NCI-H1694 (cell line): ENCODE measurements around the gene CRYGN.

Source experiments
- DNase-seq: peaks from one replicate; lab custom pipeline; 2025; lab: John Stamatoyannopoulos, UW

The CRYGN gene

DNA sequence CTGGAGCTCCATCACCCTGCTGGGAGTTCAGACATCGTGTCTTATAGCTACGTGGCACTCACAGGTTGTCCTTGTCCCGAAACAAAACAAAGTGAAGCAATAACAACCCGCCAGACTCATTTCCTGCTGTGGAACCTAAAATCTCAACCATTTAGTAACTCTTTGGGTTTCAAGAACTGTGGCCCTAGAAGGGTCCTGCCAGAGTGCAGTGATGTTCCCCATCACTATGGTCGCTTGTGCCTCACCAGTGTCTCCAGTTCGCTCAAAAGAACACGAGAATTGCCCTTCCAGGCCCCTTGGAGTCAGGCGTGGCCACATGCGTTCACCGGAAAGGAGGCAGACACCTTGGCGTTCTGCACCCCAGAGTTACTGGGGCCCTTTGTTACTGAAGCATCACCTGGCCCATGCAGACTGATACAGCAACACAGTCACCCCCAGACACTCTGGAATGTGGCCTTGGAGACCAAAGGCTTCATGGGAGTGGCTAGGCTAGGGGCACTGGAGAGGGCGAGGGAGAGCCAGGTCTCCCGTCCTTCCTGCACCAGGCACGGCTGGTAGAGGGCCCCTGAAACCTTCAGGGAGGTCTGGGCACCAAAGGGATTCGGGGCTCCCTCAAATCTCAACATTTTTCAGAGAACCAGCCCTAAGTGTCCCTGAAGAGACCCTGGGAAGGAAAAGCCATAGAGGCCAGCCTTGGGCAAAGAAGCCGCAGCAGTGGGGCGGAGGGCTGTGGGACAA is 908 bp downstream of the CRYGN start:
- DNase-seq = no peak

DNA sequence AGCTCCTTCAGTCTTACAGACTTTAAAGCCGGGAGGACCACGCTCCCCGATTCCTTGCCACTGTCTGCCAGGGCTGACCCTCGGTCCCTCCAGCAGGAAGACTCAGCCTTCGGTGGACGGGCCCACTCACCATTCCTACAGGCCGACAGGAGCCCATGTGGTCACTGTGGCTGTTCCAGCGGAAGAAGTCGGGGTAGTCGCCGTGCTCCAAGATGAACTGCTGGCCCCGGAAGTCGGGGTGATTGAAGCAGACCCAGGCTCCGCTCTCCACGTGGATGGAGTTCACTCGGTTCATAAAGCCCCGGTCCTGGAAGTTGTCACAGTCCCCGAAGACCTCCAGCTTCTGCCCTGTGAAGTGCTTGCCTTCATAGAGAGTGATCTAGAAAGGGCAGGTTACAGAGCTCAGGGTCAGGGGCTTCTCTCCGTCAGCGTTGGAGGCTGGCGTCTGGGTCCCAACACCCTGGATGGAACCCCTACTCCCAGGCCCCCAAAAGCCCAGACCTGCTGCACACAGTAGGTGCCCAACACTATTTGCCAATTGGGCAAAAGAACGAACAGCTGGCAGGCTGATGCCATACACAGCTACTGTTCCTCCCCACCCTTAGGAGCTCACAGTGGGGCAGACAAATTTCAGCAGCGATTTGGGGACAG is 1.9 kb downstream of the CRYGN start:
- no peak for DNase-seq

DNA sequence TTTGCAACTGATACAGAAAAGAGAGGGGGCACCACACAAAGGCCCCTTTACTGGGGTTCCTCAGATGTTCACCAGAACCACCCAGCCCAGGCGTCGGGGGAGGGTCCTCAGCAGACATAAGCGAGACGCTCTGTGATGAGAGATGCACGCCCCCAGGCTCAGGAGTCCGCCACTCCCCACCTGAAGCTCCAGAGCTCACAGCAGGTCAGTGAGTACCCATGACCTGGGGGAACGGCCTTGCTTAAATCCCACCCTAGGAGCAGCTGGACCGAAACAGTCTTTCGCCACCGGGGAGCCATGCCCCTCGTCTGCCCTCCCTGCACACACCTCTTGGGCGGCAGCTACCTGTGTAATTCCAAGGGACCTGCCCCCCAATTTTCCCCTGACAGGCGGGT is 2.8 kb downstream of the CRYGN start:
- no peak for DNase-seq

DNA sequence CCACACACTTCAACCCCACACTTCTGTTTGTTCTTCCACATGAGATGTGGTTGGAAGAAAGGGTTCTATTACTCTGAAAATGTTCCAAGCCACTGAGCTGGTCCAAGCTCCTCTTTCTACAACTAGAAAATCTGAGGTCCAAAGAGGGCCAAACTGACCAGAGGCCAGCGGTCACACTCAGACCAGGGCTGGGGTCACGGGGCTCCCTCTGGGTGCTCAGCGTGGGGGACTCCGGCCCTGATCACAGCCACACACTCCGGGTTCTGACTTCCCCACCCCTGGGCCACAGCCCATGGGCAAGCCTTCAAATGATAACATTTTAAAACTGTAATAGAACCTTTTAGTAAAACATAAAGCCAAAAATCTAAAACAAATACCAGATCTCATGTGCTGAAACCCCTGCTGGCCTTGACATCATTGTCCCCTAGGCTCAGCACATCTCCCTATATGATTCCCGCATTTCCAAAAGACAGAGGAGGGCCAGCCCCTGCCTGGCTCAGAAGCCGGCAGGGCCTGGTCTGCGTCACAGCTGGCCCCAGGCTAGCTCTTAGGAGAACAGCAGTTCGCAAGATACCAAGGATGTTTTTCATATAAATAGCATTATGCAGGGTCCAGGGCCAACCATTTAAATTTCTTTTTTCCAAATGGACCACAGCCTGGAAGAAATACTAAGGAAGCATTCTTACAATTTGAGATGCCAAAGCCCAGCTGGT is 3.3 kb downstream of the CRYGN start:
- no peak for DNase-seq

DNA sequence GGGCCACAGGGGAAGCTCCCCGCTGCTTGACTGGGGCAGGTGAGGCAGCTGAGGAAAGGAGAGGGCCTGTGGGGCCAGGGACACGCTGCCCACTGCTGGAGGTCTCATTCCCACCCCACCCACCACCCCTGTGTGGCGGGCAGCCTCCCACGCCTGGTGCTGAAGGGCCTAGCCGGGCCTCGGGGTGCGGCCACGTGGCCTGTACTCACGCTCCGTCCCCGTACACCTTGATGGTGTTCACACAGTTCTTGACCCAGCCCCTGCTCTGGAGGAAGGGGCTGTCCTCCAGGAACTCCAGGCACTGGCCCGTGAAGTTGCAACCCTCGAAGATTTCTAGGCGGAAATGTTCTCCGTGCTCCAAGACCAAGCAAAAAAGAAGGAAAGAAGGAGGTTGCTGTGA is 4.0 kb downstream of the CRYGN start:
- no peak for DNase-seq

DNA sequence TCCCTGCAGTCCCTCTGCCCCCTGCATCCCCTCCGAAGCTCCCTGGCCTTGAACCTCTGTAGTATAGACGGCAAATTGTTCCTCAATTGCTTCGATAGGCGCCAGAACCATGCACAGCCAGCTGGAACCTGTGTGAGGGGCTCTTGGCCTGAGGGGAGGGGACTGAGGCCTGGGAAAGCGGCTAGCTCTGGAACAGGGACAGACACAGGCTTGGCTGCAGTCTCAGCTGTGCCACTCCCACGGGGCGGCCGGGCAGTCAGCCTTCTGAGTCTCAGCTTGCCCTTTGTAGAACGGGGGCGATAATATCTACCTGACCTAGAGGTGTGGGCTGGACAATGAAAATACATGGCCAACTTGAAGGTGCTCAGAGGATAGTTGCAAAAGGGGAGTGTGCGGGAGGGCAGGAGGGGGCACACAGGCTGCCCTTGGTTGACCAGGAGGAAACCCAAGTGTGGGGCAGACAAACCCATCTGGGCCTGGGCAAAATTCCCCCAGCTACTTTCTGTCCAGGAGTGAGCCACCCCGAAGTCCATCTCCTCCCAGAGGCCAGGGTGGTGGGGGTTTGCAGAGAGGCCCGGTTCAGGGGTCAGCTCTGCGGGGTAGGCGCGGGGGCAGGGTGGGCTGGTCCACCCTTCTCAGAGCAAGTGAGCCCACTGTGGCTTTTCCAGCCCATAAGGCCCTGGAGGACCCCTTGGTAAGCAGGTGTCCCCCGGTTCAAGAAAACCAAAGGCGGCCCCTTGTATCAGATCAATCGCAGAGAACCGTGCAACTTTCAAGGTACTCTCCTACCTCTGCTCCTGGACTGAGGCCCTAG is 4.6 kb downstream of the CRYGN start:
- DNase-seq = no peak

DNA sequence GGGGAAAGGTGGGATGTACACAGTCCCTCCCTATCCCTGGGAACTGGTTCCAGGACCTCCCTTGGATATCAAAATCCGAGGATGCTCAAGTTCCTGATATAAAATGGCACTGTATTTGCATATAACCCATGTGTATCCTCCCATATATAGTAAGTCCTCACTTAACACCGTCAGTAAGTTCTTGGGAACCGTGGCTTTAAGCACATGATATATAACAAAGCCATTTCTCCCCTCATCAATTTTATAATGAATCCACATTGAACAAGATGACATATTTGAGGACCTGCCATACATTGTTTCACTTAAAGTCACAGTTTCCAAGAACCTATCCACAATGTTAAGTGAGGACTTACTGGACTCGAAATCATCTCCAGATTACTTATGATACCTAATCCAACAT is 5.4 kb downstream of the CRYGN start:
- no peak for DNase-seq

DNA sequence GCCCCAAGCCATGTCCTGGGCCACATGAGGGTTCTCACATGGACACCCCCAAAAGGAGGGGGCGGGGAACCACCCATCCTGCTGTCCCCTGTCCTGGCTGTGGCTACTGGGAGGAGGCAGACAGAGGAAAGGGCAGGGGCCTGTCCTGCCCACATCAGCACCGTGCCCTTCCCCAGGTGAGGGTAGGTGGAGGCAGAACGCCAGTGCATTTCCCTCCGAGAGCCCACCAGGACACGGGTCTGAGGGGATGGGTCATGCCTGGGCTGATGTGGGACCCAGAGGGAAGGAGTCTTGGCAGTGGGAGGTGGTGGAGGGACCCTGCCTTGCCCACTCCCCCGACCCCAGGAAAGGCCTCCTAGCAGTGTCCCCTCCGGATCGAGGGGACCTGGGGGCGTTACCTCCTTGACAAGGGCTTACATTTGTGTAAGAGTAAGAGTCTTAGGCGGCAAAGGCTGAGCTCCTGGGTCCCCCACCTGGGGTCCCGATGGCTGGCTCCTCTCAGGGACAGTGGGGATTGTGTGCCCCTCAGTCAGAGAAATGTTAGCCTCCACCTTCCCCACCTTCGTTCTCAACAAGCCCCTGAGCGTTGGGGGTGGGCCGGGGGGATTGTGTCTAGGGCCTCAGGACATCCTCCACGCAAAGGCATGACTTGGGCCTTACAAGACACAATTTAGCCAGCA is 6.1 kb downstream of the CRYGN start:
- DNase-seq = no peak

DNA sequence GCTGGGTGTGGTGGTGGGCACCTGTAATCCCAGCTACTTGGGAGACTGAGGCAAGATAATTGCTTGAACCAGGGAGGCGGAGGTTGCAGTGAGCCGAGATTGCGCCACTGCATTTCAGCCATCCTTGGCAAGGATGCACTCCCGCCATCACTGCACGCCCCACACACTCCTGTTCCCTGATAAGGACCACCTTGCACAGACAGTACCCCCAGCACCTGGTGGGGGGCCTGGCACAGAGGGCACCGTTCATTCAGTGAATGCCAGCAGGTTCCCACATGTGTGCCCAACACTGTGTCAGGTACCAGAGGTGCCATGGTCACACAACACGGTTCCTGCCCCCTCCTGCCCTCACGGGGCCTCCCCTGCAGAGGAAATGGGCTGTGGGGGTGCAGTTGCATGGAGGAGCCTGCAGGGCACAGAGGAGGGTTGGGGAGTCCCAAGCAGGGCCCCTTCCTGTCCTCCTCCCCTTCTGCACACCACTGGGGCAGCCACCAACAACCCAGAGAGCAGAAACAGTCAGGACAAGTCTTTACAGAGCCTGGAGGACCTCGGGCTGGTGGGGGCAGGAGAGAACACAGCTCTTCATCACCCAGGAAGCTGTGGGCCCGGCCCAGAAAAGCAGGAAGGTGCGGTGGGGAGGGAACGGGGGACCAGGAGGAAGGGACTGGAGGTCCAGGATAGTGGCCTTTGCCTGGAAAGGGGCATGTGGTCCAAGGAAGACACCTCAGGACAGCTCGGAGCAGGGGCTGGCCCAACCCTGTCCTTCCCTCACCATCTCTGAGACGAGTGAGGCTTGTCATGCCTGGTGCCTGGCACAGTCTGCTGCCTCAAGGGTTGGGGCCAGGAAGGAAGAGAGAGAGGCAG is 7.1 kb downstream of the CRYGN start:
- DNase-seq = no peak

DNA sequence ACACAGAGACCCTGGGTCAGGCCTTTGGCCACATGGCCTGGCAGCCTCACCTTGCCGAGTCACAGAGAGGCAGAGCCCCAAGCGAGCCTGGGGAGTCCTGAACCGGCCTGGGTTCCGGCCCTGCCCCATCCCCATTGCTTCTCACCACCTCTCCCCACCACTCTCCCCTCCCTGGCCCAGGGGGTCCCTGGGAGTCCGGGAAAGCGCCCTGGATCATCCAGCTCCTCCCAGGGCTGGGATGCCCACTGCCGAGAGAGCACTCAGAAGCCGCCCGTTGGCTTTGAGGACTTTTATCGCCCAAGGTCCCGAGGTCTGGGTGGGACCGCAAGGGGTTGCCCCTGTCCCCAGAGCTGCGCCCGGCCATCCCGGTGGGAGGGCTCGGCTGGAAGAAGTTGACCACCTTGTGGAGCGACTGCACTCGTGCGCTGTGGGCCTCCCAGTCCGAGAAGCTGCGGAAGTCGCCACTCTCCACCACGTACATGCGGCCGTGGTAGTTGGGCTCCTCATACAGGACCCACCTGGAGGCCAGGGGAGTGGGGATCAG is 8.1 kb downstream of the CRYGN start:
- DNase-seq = no peak

DNA sequence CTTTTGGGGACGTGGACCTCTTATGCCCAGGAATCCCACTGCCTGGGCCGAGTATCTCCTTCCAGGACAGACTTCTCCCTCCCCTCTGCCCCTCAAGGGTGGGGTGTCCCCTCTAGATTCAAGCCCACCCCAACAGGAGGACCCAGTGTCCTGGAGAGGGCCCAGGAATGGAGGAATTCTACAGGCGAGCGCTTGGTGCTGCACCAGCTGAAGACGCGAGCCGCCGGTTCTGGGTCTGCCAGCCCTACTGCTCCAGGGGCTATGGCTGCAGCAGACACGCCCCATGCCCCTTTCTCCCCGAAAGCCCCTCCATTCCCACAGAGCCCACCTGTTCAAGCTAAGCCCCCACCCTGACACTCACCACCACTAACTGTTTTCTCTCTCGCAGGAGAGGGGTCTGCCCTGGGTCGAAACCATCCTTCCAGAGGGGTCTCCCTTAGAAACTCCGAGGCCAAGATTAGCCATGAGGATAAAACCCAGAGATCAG is 8.6 kb downstream of the CRYGN start:
- DNase-seq = no peak

DNA sequence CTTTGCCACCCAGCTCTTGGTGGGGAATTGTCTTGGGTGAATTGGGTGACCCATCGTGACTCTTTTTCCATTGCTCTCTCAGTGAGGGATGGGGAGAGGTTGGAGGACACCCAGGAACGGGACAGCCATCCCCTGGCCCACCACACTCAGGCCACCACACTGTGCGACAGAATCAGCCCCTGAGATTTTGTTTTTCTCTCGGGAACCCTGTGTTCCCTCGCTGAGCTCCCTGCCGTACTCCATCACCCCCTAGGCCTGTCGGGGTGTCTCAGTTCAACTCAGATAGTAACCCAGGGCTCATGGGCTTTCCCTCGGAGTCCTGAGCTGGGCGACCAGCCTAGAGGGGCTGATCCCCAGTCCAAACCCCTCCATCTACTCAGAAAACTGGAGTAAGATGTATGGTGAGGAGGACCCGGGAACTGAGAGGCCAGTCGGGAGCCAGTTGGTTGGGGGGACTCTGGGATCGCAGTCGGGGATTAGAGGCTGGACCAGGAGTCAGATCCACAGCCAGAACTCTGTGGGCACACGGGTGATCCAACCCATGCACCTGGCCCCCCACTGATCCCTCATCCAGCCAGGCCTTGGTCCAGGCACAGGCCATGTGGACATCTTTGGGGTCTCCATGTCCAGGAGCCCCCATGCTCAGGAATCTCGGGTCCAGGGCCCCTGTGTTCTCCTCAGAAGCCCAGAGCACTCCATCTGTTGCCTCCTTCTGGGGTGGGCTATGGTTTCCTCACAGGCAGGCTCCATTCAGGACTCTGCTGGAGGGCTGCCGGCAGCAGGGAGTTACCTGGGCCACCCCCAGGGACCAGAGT is 9.3 kb downstream of the CRYGN start:
- no peak for DNase-seq

DNA sequence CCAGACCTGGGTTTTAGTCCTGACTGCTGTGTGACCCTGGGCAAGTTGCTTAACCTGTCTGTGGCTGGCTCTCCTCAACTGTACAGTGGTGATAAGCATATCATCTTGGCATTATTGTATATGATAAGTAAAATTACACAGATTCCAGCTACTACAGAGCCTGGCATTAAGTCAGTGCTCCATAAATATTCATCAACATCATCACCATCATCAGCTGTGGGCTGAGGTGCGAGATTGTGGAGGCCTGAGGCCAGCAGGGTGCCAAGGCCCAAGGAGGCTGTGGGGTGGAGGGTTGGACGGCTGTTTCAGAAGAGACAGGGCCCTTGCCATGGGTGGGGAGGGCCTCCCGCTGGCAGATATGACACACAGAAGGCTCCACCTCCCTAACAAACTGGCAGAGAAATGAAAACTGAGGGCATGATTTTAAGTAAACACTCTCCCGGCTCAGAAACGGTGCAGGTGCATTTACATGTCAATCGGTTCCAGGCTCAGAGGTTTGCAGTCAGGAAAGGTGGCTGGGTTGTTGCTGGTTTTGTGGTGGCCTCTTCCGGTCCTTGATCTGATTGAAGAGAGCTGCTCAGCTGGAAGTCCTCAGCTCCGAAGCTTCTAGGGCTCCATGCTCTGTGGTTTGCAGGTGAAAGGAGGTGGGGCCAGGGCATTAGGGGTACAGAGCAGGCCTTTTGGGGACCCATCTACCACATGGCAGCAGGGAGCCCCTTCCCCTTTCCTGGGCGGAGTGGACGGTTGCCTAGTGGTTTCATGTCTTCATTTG is 10.2 kb downstream of the CRYGN start:
- no peak for DNase-seq

DNA sequence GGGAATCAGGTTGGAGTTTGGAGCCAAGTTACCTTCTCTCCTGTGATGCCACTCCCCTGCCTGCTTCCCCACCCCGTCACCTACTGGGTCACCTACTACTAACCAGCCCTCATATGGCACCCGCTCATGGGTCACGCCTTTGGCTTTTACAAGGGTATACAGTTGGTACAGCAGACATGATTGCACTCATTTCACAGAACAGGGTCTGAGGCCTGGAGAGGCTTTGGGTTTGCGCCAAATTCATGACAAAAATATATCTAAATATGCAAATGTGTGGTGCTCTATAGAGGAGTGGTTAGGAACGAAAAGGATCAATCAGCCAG is 10.7 kb downstream of the CRYGN start:
- DNase-seq = no peak

DNA sequence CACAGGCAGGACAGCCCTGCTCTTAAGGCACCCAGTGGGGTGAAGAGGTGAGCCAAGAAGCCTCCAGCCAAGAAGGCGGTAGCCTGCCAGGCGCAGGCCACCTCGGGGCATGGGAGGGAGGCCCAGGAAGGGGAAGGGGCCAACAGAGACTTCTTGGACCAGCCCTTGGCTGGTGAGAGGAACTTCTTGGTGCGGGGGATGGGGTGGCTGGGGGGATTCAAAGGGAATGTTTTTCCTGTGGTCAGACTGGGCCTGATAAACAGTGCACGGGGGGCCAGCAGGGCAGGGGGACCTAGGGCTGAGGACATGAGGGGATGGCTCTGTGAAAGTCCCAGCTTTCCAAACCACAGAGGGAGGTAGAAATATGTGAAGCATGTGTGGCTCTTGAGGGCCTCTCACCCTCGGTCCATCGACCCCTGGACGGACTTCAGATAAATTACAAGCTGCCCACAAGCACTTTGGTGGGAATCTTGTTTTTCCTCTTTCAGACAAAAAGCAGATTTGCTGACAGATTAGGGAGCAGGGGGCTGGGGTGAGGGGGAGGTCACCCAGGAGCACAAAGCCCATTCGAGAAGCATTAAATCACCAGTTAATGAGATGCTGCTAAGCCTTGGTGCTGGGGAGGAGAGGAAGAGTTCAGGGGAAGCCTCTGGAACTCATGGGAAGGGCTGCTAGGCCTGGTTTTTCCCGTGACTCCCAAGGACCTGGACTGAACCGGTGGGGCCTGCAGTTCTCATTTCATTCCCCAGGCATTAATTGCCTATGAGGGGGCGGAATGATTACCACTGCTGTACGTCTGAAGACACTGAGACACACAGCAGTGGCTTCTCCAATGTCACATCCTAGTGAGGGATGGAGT is 11.3 kb downstream of the CRYGN start:
- DNase-seq = peak; percentile 10

DNA sequence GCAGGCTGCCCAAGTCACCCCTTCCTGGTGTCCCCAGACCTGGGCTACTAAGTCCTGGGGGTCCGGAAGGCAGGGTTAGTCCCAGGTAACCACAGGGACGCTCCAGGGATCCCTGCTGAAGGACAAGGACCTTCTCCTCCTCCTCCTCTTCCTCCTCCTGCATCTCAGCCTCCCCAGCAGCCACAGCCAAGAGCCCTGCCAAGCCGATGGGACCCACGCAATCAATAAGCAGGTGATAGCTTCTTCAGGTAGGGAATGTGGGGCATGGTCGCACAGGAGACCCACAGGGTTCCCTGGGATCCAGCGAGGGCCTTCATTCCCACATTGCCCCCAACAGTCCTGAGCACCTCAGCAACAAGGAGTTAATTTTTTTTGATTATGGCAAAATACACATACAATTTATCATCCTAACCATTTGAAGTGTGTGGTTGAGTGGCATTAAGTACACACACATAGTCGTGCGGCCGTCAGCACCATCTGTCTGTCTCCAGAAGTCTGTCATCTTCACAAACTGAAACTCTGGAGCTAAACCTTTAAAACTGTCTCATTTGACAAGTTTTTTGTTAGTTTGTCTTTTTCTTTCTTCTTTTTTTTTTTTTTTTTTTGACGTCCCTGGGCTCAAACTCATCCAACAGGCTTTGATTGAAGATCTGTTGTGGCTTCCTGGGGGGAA is 12.1 kb downstream of the CRYGN start:
- peak; percentile 30 for DNase-seq
